Activated naive CD4-positive, alpha-beta T cell (primary cell): Measurements from ENCODE around the gene APOBEC3A.
"Not testable (repeated sequence)": the region's sequence is repeated elsewhere in the genome, so short reads cannot be mapped to it uniquely, and the experiment has no call there.

Experiments
- DNase-seq, 4 experiments: peaks; one replicate each; lab custom pipeline; 2025; lab: John Stamatoyannopoulos, UW

Gene APOBEC3A

GRCh38 chr22:38943201-38943600 lies 14.2 kb upstream of the APOBEC3A start:
- DNase-seq: no peak

DNA sequence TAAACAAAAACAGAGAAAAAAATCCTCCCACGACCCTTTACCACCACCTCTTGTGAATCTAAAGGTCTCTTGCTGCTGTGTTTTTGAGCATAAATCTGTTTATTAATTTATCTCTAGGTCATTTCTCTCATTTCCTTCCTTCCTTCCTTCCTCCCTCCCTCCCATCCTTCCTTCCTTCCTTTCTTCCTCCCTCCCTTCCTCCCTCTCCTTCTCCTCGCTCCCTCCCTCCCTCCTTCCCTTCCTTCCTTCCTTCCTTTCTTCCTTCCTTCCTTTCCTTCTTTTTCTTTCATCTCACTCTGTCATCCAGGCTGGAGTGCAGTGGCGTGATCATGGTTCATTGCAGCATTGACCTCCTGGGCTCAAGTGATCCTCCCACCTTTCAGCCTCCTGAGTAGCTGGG lies 13.5 kb upstream of the APOBEC3A start:
- DNase-seq: no peak

DNA sequence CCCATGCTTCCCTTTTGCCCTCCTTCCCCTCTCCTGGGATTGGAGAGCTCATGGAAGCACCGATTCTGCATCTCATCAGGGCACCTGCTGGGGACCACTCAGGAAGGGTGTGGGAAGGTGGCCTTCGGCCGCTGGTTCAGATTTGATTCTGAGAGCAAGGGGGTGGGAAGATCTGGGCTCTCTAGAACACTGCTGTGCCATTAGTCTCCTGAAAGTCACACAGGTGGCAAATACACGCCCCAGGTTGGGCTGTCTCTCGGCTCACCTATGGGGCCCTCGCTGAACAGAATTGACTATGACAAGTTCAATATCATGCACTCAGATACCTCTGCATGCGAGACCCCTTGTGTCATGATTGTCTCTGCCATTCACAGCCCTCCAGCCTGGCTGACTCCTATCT lies 12.8 kb upstream of the APOBEC3A start:
- DNase-seq: no peak

DNA sequence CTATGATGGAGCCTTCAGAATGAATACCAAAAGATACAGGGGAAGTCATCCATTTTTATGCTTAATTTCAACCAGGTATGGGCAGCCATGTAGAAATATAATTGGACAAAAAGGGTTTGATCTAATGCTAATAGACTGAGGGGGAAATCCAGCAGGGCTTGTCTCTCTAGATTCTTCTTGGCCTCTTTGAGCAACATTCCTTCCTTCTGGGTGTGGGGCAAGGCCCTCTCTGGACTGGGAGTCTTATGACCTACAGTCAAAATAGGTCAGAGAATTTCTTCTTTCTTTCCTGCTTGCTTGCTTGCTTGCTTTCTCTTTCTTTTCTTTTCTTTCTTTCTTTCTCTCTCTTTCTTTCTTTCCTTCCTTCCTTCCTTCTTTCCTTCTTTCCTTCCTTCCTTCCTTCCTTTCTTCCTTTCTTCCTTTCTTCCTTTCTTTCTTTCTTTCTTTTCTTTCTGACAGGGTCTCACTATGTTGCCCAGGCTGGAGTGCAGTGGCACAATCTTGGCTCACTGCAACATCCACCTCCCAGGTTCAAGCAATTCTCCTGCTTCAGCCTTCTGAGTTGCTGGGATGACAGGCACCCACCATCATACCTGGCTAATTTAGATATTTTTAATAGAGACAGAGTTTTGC lies 11.6 kb upstream of the APOBEC3A start:
- DNase-seq: not testable (repeated sequence)

DNA sequence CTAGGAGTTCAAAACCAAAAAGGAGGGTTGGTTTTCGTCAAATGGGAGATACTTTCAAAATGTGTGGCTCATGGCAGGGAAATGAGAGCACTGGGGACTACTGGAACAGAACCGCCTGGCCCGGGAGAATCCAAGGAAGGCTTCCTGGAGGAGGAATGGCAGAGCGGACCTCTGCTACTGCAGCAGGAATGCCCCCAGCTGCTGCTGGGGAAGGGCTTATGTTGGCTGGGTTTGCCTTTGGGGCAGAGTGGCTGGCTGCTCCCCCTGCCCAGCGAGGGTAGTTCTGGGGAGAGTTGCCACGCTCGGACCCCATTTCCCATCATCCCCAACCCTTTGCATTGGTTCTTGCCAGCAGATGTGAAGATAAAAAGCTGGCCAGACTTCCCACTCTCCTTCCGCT lies 10.6 kb upstream of the APOBEC3A start:
- DNase-seq: no peak

GRCh38 chr22:38947321-38948140 lies 9.9 kb upstream of the APOBEC3A start:
- DNase-seq: no peak

GRCh38 chr22:38948181-38948940 lies 9.0 kb upstream of the APOBEC3A start:
- no peak for DNase-seq

DNA sequence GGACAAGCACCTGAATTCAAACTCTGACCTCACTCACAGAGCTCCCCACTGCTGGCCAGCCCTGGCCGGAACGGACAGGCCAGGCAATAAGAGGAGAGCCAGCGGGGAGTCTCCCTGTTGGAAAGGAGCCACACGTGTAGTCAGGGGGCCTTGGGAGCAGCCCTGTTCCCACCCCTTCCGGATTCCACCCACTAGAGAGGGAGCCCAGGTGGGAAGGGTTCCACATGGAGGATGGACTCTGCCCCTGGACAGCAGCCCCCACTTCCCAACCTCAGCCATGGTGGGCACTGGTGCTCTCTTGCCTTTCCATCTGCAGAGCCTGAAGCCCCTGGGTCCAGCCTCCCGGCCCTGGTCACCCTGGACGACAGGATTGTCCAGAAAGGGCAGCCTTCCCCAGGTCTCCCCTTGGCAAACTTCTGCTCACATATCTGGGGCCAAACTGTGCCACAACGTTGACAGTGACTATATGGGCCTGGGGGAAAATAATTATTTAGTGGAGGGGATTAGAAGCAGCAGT lies 7.5 kb upstream of the APOBEC3A start:
- DNase-seq: no peak

DNA sequence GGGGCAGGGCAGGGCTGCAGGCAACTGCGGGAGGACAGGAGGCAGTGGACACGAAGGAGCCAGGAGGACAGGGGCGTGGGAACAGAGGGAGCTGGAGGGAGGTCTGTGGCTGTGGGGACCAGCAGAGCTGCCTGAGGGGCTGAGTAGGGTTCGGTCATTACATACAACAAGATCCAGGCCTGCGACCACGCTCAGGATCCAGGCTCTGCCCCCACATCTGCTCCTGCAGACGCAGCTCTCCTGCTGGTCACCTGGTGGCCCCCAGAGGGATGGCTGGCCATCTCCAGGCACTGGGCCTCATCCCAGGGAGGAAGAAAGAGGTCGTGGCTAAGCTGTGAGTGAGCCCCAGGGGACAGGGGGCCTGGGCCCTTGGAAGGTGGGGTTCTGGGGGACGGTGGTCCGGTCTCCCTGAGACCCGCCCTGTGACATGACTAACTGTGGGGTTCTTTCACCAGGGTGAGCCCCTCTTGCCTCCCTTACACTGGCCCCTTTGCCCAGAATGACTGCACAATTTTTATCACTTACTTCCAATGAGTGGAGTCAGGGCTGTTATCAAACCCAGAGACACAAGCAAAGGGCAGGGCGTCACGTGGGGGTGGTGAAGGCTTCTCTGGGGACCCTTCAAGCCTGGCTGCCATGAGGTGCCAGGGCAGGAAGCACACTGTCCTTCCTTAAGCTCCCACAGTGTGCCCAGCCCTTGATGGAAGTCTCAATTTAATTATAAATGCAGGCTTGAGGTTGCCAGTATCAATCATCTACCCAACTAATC lies 6.7 kb upstream of the APOBEC3A start:
- no peak for DNase-seq

DNA sequence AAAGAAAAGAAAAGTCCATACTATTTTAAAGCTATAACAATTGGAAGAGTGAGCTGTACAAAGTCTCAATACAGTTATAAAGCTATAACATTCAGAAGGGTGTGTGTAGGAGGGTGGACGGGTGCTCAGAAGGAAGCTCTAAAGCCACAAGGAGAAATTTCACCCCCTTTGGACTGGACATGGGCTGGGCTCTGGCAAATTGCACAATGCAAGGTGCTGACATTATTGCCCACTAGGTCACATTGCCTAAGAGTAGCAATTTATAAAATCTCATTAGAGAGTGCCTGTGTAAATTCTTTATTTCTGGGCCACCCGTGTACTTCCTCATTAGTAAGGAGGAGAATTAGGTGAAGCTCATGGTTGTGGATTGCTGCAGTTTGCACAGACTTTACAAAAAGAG lies 5.7 kb upstream of the APOBEC3A start:
- no peak for DNase-seq

GRCh38 chr22:38952281-38952993 lies 5.0 kb upstream of the APOBEC3A start:
- no peak for DNase-seq

DNA sequence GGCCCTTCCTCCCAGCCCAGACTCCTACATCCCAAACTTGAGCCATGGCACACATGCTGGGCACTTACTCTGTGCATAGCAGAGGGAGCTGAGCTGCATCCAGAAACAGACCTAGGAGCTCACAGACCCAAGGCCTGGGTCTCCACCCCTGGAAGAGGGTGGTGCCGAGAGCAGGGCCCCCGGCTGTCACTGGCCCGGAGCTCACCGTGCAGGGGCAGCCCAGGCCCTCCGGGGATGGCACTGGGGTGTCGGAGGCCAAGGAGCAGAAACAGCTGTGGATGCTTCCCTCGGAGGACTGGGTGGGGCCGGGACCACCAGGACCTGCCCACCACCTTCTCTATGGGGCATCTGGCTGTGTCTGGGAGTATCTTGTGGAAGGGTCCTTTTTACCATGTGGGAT lies 4.3 kb upstream of the APOBEC3A start:
- no peak for DNase-seq

DNA sequence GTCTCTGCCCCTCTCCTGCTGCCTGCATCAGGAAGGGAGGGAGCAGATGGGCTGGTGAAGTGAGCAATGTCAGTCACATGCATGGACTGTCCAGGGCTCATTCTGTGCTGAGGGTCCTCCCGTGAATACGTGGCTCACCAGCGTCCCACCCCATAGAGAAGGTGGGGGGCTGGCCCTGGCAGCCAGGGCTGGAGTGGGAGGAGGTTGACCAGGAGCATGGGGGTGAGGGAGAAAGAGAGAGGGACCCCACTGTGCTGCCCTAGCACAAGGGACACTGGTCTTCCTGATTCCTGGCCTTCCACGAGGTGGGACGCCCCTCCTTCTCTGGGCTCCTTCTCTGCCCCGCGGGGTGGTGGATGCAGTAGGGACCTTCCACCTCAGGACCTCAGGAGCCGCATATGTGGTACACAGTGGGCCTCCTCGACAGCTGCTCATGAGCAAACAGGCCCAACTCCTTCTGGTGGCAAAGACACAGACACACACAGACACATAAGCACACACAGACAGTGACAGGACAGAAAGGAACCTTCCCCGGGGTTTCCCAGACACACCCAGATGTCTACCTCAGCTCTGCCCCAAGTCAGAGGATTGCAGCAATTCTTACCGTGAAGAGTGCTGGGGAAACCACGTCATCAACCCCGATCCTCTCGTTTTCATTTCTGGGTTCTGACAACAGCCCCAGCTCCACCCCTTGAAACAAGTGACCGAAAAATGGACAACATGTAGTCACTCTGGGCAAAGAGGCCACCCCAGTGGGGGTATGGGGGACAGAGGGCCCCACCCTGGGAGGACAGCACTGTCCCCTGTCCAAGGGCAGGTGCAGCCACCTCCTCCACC lies 3.6 kb upstream of the APOBEC3A start:
- no peak for DNase-seq

DNA sequence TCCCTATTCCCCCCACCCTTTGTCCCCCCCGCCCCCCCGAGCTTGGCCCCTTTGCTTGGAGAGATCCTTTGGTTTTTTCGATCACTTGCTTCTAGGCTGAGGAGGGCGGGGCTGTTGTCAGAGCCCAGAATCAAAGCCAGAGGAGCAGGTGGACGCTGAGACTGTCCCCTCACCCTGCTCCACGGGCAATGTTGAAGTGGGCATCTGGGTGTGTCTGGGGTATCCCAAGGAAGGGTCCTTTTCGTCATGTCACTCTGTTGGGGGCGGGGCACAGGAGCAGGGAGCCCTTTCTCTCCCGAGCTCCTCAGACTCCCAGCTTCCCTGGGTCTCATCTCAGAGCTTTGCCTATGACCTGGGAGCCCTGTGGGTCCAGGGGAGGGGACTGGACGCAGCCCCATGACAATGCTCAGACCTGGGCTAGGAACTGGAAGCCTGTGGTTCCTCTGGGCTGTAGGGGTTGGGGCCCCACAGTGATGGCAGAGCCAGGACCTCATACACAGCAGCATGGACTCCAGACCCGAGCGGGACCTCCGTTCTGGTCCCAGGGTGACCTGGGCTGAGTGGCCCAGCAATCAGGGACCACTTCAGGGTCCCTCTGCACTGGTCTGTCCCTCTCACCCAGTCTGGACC lies 2.9 kb upstream of the APOBEC3A start:
- no peak for DNase-seq

- no peak for DNase-seq
These were observed 2.0 kb upstream of the APOBEC3A start for GRCh38 chr22:38955250-38955905.

DNA sequence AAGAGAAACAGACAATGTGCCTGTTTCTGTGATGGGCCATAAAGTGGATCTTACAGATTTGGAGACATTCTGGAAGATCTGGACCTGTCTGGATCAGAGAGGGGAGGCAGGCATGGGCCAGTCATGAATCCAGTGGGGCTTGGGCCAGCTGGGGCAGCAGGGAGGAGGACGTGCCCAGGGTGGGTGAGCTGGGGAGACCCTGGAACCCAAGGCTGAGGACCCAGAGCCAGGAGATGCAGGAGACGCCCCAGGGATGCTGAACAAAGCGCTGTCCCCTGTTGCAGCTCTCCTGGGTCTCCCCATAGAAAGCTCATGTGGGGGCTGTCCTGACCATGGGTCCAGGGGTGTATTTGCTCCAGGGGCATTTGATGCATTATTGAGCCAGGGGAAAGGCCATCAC lies 1.5 kb upstream of the APOBEC3A start:
- no peak for DNase-seq

DNA sequence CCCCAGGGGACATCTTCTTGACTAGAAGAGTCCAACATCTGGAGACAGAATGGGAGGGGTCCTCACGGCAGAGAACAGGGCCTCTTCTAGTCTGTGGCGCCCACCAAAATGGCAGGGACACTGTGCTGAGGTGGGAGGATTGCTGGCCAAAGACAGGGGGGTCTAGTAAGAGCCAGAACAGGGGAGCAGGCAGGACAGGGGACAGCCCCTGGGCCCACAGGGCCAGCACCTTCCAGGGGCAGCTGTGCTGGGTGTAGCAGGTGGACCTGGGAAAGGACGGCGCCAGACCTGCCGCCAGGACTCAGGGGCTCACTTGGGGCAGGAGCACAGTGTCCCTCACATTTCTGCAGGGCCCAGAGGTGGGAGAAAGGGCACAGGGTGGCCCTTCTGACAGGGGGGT lies 858 bp upstream of the APOBEC3A start:
- no peak for DNase-seq

DNA sequence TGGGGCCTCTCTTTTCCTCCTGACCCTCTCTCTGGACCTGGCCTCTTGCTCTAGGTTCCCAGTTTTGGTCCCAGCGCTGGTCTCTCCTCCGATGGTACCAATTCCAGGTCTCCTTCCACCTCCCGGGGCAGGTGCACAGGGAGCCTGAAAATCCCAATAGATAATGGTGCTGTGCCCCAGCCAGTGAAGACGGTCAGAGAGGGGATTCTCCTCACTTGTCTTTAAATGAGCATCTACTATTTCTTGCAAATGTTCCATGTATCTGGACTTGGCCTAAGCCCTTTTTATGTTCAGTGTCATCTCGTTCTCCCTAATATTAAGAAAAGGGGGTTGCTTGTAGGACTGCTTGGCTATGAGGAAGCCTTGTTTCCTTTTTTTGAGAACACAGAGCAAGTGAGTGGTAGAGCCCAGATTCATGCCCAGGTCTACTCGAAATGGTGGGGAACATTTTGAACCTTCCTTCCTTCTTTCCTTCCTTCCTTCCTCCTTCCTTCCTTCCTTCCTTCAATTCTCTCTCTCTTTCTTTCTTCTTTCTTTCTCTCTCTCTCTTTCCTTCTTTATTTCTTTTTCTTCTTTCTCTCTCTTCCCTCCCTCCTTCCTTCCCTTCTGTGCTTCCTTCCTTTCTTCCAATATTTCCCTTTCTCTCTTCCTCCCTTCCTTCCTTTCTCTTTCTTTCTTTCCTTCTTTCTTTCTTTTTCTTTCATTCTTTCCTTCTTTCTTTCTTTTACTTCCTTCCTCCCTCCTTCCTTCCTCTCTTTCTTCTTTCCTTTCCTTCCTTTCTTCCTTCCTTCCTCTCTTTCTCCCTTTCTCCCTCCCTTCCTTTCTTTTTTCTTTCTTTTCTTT lies 620 bp downstream of the APOBEC3A start:
- no peak for DNase-seq

GRCh38 chr22:38958651-38958943 lies 1.2 kb downstream of the APOBEC3A start:
- DNase-seq: not testable (repeated sequence)
